Endothelial cell of umbilical vein (primary cell): ENCODE measurements around the gene RABL2A. TPM values are rescaled to one million over a fixed set of nuclear protein-coding genes. Genes with fewer than 3 reads are reported as not detected.
"Not testable (repeated sequence)": the region's sequence is repeated elsewhere in the genome, so short reads cannot be mapped to it uniquely, and the experiment has no call there.

ENCODE experiments used
- BruUV-seq: library from RNA; stranded (reverse); fragments of 400-500 nt; replicated peaks from 2 replicates; lab custom pipeline; 2021; lab: Mats Ljungman, UMichigan
- CTCF ChIA-PET: fragments of 300-600, 350-600 bp; sonication (Branson Sonifier 250); formaldehyde crosslinking; loops from one replicate; lab custom pipeline; 2021; ENCODE audit warnings: antibody characterized with exemption, inconsistent platforms; lab: Charles Lee
- POLR2A ChIA-PET: fragments of 300-600, 350-600 bp; sonication (Branson Sonifier 250); formaldehyde crosslinking; loops from one replicate; lab custom pipeline; 2021; ENCODE audit warnings: antibody characterized with exemption, inconsistent platforms; lab: Charles Lee
- DNase-seq: peaks from one replicate; pipeline ENCODE4 v3.0.0-alpha.2; 2011; ENCODE audit warnings: low read depth, low spot score
- FAIRE-seq: peaks from 2 replicates; lab custom pipeline; 2011; peaks lifted over from hg19 to GRCh38; lab: Jason Lieb, UNC
- H2AFZ ChIP-seq: 2 replicates; pipeline ENCODE4 v1.6.0; 2012; ENCODE audit warnings: low read depth, low read length, control low read depth, inconsistent platforms
- H3K27ac ChIP-seq: 2 replicates; pipeline ENCODE4 v1.5.1; 2011; ENCODE audit warnings: low read depth, mild to moderate bottlenecking, control low read depth, low read length, moderate library complexity; ENCODE audit not compliant: insufficient read depth
- H3K27me3 ChIP-seq, 2 experiments: 2 replicates each; pipeline versions ENCODE4 v1.6.0 to v1.6.1; 2011; ENCODE audit warnings: low read length in 2 of 2, mixed read lengths in 1 of 2; ENCODE audit not compliant: control insufficient read depth in 2 of 2, insufficient read depth in 2 of 2
- H3K36me3 ChIP-seq, 2 experiments: 2 replicates in 1 of 2; 3 replicates in 1 of 2; pipeline ENCODE4 v1.5.1; 2011; ENCODE audit warnings: low read length in 2 of 2, mild to moderate bottlenecking in 1 of 2, moderate library complexity in 1 of 2; ENCODE audit not compliant: control insufficient read depth in 2 of 2, insufficient read depth in 2 of 2; ENCODE audit errors: extremely low read depth in 1 of 2
- H3K4me1 ChIP-seq: 3 replicates; pipeline ENCODE4 v1.5.1; 2011; ENCODE audit warnings: mild to moderate bottlenecking, low read length; ENCODE audit not compliant: control insufficient read depth, insufficient read depth; ENCODE audit errors: extremely low read depth
- H3K4me2 ChIP-seq: 2 replicates; pipeline ENCODE4 v1.6.1; 2011; ENCODE audit warnings: low read length, control low read depth, mixed read lengths; ENCODE audit not compliant: insufficient read depth
- H3K4me3 ChIP-seq, 3 experiments: fragments of 200-600 bp in 1 of 3; sonication (generic), shearing (Covaris generic) in 1 of 3; replicated peaks in 1 of 3; 2 replicates each; pipeline ENCODE4 v1.5.1; 2011 to 2016; ENCODE audit warnings: control low read depth in 3 of 3, low read length in 3 of 3, mild to moderate bottlenecking in 2 of 3, inconsistent platforms in 1 of 3, low read depth in 1 of 3, moderate library complexity in 1 of 3; ENCODE audit not compliant: insufficient read depth in 1 of 3
- H3K79me2 ChIP-seq: 2 replicates; pipeline ENCODE4 v1.6.0; 2012; ENCODE audit warnings: low read length, inconsistent platforms; ENCODE audit not compliant: control insufficient read depth, insufficient read depth
- H3K9ac ChIP-seq: replicated peaks from 2 replicates; pipeline ENCODE3; 2011; ENCODE audit warnings: low read length, control low read depth; ENCODE audit not compliant: insufficient read depth; ENCODE audit errors: extremely low read depth
- H3K9me1 ChIP-seq: replicated peaks from 3 replicates; pipeline ENCODE4 v1.6.0; 2011; ENCODE audit warnings: mild to moderate bottlenecking, low read length; ENCODE audit not compliant: control insufficient read depth, insufficient read depth; ENCODE audit errors: extremely low read depth
- H3K9me3 ChIP-seq: replicated peaks from 2 replicates; pipeline ENCODE4 v1.5.1; 2012; ENCODE audit warnings: low read length, inconsistent platforms; ENCODE audit not compliant: control insufficient read depth, insufficient read depth
- H4K20me1 ChIP-seq: replicated peaks from 2 replicates; pipeline ENCODE3; 2011; ENCODE audit warnings: mild to moderate bottlenecking, low read length; ENCODE audit not compliant: control insufficient read depth, insufficient read depth; ENCODE audit errors: extremely low read depth
- dilution Hi-C: fragments of 300-500 bp; cut with MboI; formaldehyde crosslinking; loops from one replicate; pipeline ENCODE4 v1.15.0; 2019; ENCODE audit warnings: low sequenced_read_pairs; ENCODE audit not compliant: extremely low pct_ligation_motif_present
- intact Hi-C: fragments of 100-400 bp; cut with micrococcal nuclease; formaldehyde crosslinking; loops from one replicate; pipeline ENCODE4 v1.10.0; 2022
- polyA plus RNA-seq, 4 experiments: library from polyadenylated mRNA; depleted of rRNA in 3 of 4; stranded (reverse) in 3 of 4; unstranded in 1 of 4; fragments of >200 nt; gene quantifications; 2 replicates each; pipeline versions ENCODE4 v1.2.1 to v1.2.3, GENCODE V29; 2011 to 2012; ENCODE audit warnings: missing spikeins in 1 of 4
- total RNA-seq: library from RNA; stranded (reverse); gene quantifications from 2 replicates; pipeline ENCODE4 v1.2.3, GENCODE V29; 2021

The RABL2A gene
- total and polyA plus RNA-seq, 2 donors (not counting 3 experiments of a cell fraction or from before 2014, with no cell fraction given): 9.4 to 10.8 TPM

GRCh38 chr2:113657735-113658134, 30.7 kb downstream of the RABL2A start:
- H3K36me3 ChIP-seq, dilution Hi-C loops, H3K79me2 ChIP-seq, H3K9me3 ChIP-seq, H2AFZ ChIP-seq, POLR2A ChIA-PET, DNase-seq, CTCF ChIA-PET, H3K9ac ChIP-seq, intact Hi-C loops, H3K9me1 ChIP-seq, H3K4me2 ChIP-seq, BruUV-seq, H3K27me3 ChIP-seq, H3K4me3 ChIP-seq, H4K20me1 ChIP-seq, FAIRE-seq, H3K27ac ChIP-seq, H3K4me1 ChIP-seq: not testable (repeated sequence)

- H4K20me1 ChIP-seq, intact Hi-C loops, BruUV-seq, H3K4me3 ChIP-seq, H3K36me3 ChIP-seq, FAIRE-seq, DNase-seq, H3K27me3 ChIP-seq, H3K9me3 ChIP-seq, H2AFZ ChIP-seq, H3K79me2 ChIP-seq, H3K4me2 ChIP-seq, H3K27ac ChIP-seq, dilution Hi-C loops, H3K9ac ChIP-seq, POLR2A ChIA-PET, H3K4me1 ChIP-seq, H3K9me1 ChIP-seq, CTCF ChIA-PET: not testable (repeated sequence)
Observed at GRCh38 chr2:113663285-113664060, 36.4 kb downstream of the RABL2A start.

GRCh38 chr2:113664761-113665533, 37.9 kb downstream of the RABL2A start:
- DNase-seq, H3K79me2 ChIP-seq, H2AFZ ChIP-seq, H3K27me3 ChIP-seq, BruUV-seq, H3K4me3 ChIP-seq, H3K27ac ChIP-seq, H3K4me2 ChIP-seq, CTCF ChIA-PET, H3K9me1 ChIP-seq, FAIRE-seq, H4K20me1 ChIP-seq, H3K36me3 ChIP-seq, POLR2A ChIA-PET, H3K9me3 ChIP-seq, dilution Hi-C loops, intact Hi-C loops, H3K4me1 ChIP-seq, H3K9ac ChIP-seq: not testable (repeated sequence)

- FAIRE-seq, H3K9ac ChIP-seq, BruUV-seq, intact Hi-C loops, H3K4me2 ChIP-seq, dilution Hi-C loops, H3K4me3 ChIP-seq, H2AFZ ChIP-seq, H3K4me1 ChIP-seq, H4K20me1 ChIP-seq, H3K36me3 ChIP-seq, H3K79me2 ChIP-seq, H3K27me3 ChIP-seq, H3K9me1 ChIP-seq, H3K27ac ChIP-seq, DNase-seq, CTCF ChIA-PET, POLR2A ChIA-PET, H3K9me3 ChIP-seq: not testable (repeated sequence)
Observed at GRCh38 chr2:113669013-113669412, 41.9 kb downstream of the RABL2A start.
